Stimulated activated CD4-positive, alpha-beta T cell treated with anti-CD3 and anti-CD28 coated beads, Interleukin-1b, Interleukin-23, amount 100 ng/mL, for 1 hour (primary cell): Measurements from ENCODE around the gene INO80.
"Not testable (repeated sequence)": the region's sequence is repeated elsewhere in the genome, so short reads cannot be mapped to it uniquely, and the experiment has no call there.

ENCODE experiments used
- DNase-seq, 2 donors: peaks; one replicate each; pipeline ENCODE4 v3.0.0-alpha.2; 2020; ENCODE audit warnings: low read depth in 2 of 2

The INO80 gene

GRCh38 chr15:41116116-41116961 lies at the start of gene INO80:
INO80 (minus strand) TSS chr15:41116280; CDS start chr15:41096310, 19,970 bp downstream.
- peak; percentile 82 to 87 for DNase-seq

GRCh38 chr15:41161736-41162135 lies 45.7 kb upstream of the INO80 start:
- DNase-seq = no peak

- DNase-seq = no peak
Measured at GRCh38 chr15:41161336-41161735, 45.3 kb upstream of the INO80 start.

- no peak for DNase-seq
Measured at GRCh38 chr15:41160639-41161315, 44.7 kb upstream of the INO80 start.

GRCh38 chr15:41154412-41154811 lies 38.3 kb upstream of the INO80 start:
- no peak for DNase-seq

GRCh38 chr15:41153733-41154132 lies 37.7 kb upstream of the INO80 start:
- no peak for DNase-seq

- DNase-seq = no peak
Measured at GRCh38 chr15:41151451-41152005, 35.4 kb upstream of the INO80 start.

GRCh38 chr15:41150279-41150678 lies 34.2 kb upstream of the INO80 start:
- no peak for DNase-seq

- DNase-seq = no peak
Measured at GRCh38 chr15:41148065-41148464, 32.0 kb upstream of the INO80 start.

GRCh38 chr15:41139619-41140018 lies 23.5 kb upstream of the INO80 start:
- no peak for DNase-seq

GRCh38 chr15:41139112-41139511 lies 23.0 kb upstream of the INO80 start:
- DNase-seq = not testable (repeated sequence)

- DNase-seq = not testable (repeated sequence)
Measured at GRCh38 chr15:41135580-41135979, 19.5 kb upstream of the INO80 start.

- DNase-seq = no peak
Measured at GRCh38 chr15:41133454-41133853, 17.4 kb upstream of the INO80 start.

- DNase-seq = not testable (repeated sequence)
Measured at GRCh38 chr15:41132094-41132493, 16.0 kb upstream of the INO80 start.

GRCh38 chr15:41128174-41128902 lies 12.3 kb upstream of the INO80 start:
- DNase-seq = no peak

GRCh38 chr15:41125931-41126642 lies 10.0 kb upstream of the INO80 start:
- DNase-seq = no peak

GRCh38 chr15:41125063-41125669 lies 9.1 kb upstream of the INO80 start:
- no peak for DNase-seq

GRCh38 chr15:41124058-41124457 lies 8.0 kb upstream of the INO80 start:
- no peak for DNase-seq

GRCh38 chr15:41122849-41123248 lies 6.8 kb upstream of the INO80 start:
- no peak for DNase-seq

GRCh38 chr15:41121951-41122350 lies 5.9 kb upstream of the INO80 start:
- DNase-seq = no peak

GRCh38 chr15:41116962-41117252 lies 827 bp upstream of the INO80 start:
- no peak for DNase-seq
